ENCODE data around the gene ZDHHC22. TPM values are rescaled to one million over a fixed set of nuclear protein-coding genes. Genes with fewer than 3 reads are reported as not detected.
A peak's percentile ranks its signal among the peaks of the same experiment; 100 is the strongest.

The ZDHHC22 gene
- total and polyA plus RNA-seq, 4 donors = not detected

- no peaks in the 10 kb centered on the region for H3K9me3 ChIP-seq (ENCODE audit: control insufficient read depth, low read length)
- peak within 1 kb of the TSS; percentile 74 to 98 for H3K27ac ChIP-seq (ENCODE audit: low read depth in 1 of 2, low read length in 2 of 2)
- H3K4me1 ChIP-seq (ENCODE audit: control insufficient read depth in 1 of 2, insufficient read depth in 2 of 2, low read length in 2 of 2) = no peaks in the 10 kb centered on the region
- WGBS, 2 donors = 1% methylated on average over 86 to 87 of the region's 87 CpGs
- DNase-seq = peak; percentile 100
- H3K36me3 ChIP-seq (ENCODE audit: control insufficient read depth in 1 of 2, insufficient read depth in 2 of 2, low read length in 1 of 2) = no peaks in the 10 kb centered on the region
- peak within 1 kb of the TSS; percentile 65 to 81 for H3K4me3 ChIP-seq (ENCODE audit: low read length in 2 of 2)
- ATAC-seq (ENCODE audit: low FRiP score) = peak; percentile 98
- intact Hi-C loops (cut with DNase I) = loop anchor here in 1 of 2 donors (2.0 kb wide), 1 partner anchor 27 kb away; no protein-coding TSS in a partner anchor
- no peaks in the 10 kb centered on the region for H3K27me3 ChIP-seq (ENCODE audit: control insufficient read depth in 1 of 2, insufficient read depth in 2 of 2, low read length in 1 of 2)
Observed at GRCh38 chr14:77097700-77098528, 43.7 kb downstream of the ZDHHC22 start, which contains the start of gene CIPC. CIPC (plus strand) TSS chr14:77098258; CDS start chr14:77105709, 7,451 bp downstream.

GRCh38 chr14:77097006-77097699 lies 44.4 kb downstream of the ZDHHC22 start:
- DNase-seq = no peak
- H3K4me3 ChIP-seq (ENCODE audit: low read length in 2 of 2) = peak overlapping the region; percentile 44 to 51
- intact Hi-C loops (cut with DNase I) = loop anchor here in 1 of 2 donors (2.0 kb wide), 1 partner anchor 28 kb away; no protein-coding TSS in a partner anchor
- no peaks in the 10 kb centered on the region for H3K4me1 ChIP-seq (ENCODE audit: control insufficient read depth in 1 of 2, insufficient read depth in 2 of 2, low read length in 2 of 2)
- ATAC-seq (ENCODE audit: low FRiP score) = no peak
- H3K27ac ChIP-seq (ENCODE audit: low read depth in 1 of 2, low read length in 2 of 2) = peak overlapping the region; percentile 73 to 74
- WGBS, 2 donors = 5 to 6% methylated on average over 20 of the region's 20 CpGs
- H3K36me3 ChIP-seq (ENCODE audit: control insufficient read depth in 1 of 2, insufficient read depth in 2 of 2, low read length in 1 of 2) = no peaks in the 10 kb centered on the region
- H3K9me3 ChIP-seq (ENCODE audit: control insufficient read depth, low read length) = no peaks in the 10 kb centered on the region
- H3K27me3 ChIP-seq (ENCODE audit: control insufficient read depth in 1 of 2, insufficient read depth in 2 of 2, low read length in 1 of 2) = no peaks in the 10 kb centered on the region

- Histone ChIP-seq H3K4me1 (ENCODE audit: control insufficient read depth in 1 of 2, insufficient read depth in 2 of 2, low read length in 2 of 2) (no peaks in the 10 kb centered on the region), H3K9me3 (ENCODE audit: control insufficient read depth, low read length) (no peaks in the 10 kb centered on the region), H3K27ac (ENCODE audit: low read depth in 1 of 2, low read length in 2 of 2) (no peak overlapping the region), H3K27me3 (ENCODE audit: control insufficient read depth in 1 of 2, insufficient read depth in 2 of 2, low read length in 1 of 2) (no peaks in the 10 kb centered on the region), H3K36me3 (ENCODE audit: control insufficient read depth in 1 of 2, insufficient read depth in 2 of 2, low read length in 1 of 2) (no peaks in the 10 kb centered on the region), H3K4me3 (ENCODE audit: low read length in 2 of 2) (no peak overlapping the region)
- 22 to 24% methylated on average over 8 of the region's 8 CpGs for WGBS, 2 donors
- ATAC-seq (ENCODE audit: low FRiP score) (no peak), DNase-seq (peak; percentile 82 to 91)
- intact Hi-C loops (cut with DNase I) = no loop called here
Observed at GRCh38 chr14:77094672-77095284, 46.8 kb downstream of the ZDHHC22 start.

GRCh38 chr14:77092676-77093075 lies 48.9 kb downstream of the ZDHHC22 start:
- ATAC-seq (ENCODE audit: low FRiP score) = no peak
- no peaks in the 10 kb centered on the region for H3K36me3 ChIP-seq (ENCODE audit: control insufficient read depth in 1 of 2, insufficient read depth in 2 of 2, low read length in 1 of 2)
- H3K27ac ChIP-seq (ENCODE audit: low read depth in 1 of 2, low read length in 2 of 2) = no peak overlapping the region
- WGBS, 2 donors = 93 to 94% methylated on average over 3 of the region's 3 CpGs
- H3K4me3 ChIP-seq (ENCODE audit: low read length in 2 of 2) = no peak overlapping the region
- no peaks in the 10 kb centered on the region for H3K9me3 ChIP-seq (ENCODE audit: control insufficient read depth, low read length)
- H3K27me3 ChIP-seq (ENCODE audit: control insufficient read depth in 1 of 2, insufficient read depth in 2 of 2, low read length in 1 of 2) = no peaks in the 10 kb centered on the region
- DNase-seq = no peak
- intact Hi-C loops (cut with DNase I) = no loop called here
- H3K4me1 ChIP-seq (ENCODE audit: control insufficient read depth in 1 of 2, insufficient read depth in 2 of 2, low read length in 2 of 2) = no peaks in the 10 kb centered on the region

GRCh38 chr14:77091518-77091917 lies 50.1 kb downstream of the ZDHHC22 start:
- no peaks in the 10 kb centered on the region for H3K4me1 ChIP-seq (ENCODE audit: control insufficient read depth in 1 of 2, insufficient read depth in 2 of 2, low read length in 2 of 2)
- ATAC-seq (ENCODE audit: low FRiP score) = no peak
- no peaks in the 10 kb centered on the region for H3K9me3 ChIP-seq (ENCODE audit: control insufficient read depth, low read length)
- H3K27me3 ChIP-seq (ENCODE audit: control insufficient read depth in 1 of 2, insufficient read depth in 2 of 2, low read length in 1 of 2) = no peaks in the 10 kb centered on the region
- intact Hi-C loops (cut with DNase I) = no loop called here
- no peak overlapping the region for H3K4me3 ChIP-seq (ENCODE audit: low read length in 2 of 2)
- no peak for DNase-seq
- H3K36me3 ChIP-seq (ENCODE audit: control insufficient read depth in 1 of 2, insufficient read depth in 2 of 2, low read length in 1 of 2) = no peaks in the 10 kb centered on the region
- H3K27ac ChIP-seq (ENCODE audit: low read depth in 1 of 2, low read length in 2 of 2) = no peak overlapping the region

- Histone ChIP-seq H3K4me1 (ENCODE audit: control insufficient read depth in 1 of 2, insufficient read depth in 2 of 2, low read length in 2 of 2) (no peaks in the 10 kb centered on the region), H3K4me3 (ENCODE audit: low read length in 2 of 2) (no peak overlapping the region), H3K9me3 (ENCODE audit: control insufficient read depth, low read length) (no peaks in the 10 kb centered on the region), H3K36me3 (ENCODE audit: control insufficient read depth in 1 of 2, insufficient read depth in 2 of 2, low read length in 1 of 2) (no peaks in the 10 kb centered on the region), H3K27ac (ENCODE audit: low read depth in 1 of 2, low read length in 2 of 2) (no peak overlapping the region), H3K27me3 (ENCODE audit: control insufficient read depth in 1 of 2, insufficient read depth in 2 of 2, low read length in 1 of 2) (no peaks in the 10 kb centered on the region)
- WGBS, 2 donors = 88% methylated on average over 2 of the region's 2 CpGs
- ATAC-seq (ENCODE audit: low FRiP score) = no peak
- no peak for DNase-seq
- intact Hi-C loops (cut with DNase I) = no loop called here
Observed at GRCh38 chr14:77088645-77089044, 52.9 kb downstream of the ZDHHC22 start.

GRCh38 chr14:77088219-77088618 lies 53.4 kb downstream of the ZDHHC22 start:
- H3K4me3 ChIP-seq (ENCODE audit: low read length in 2 of 2) = no peak overlapping the region

GRCh38 chr14:77087631-77088030 lies 54.0 kb downstream of the ZDHHC22 start:
- DNase-seq = no peak
- H3K27me3 ChIP-seq (ENCODE audit: control insufficient read depth in 1 of 2, insufficient read depth in 2 of 2, low read length in 1 of 2) = no peaks in the 10 kb centered on the region
- 75 to 78% methylated on average over 3 of the region's 3 CpGs for WGBS, 2 donors
- H3K9me3 ChIP-seq (ENCODE audit: control insufficient read depth, low read length) = no peaks in the 10 kb centered on the region
- H3K27ac ChIP-seq (ENCODE audit: low read depth in 1 of 2, low read length in 2 of 2) = no peak overlapping the region
- intact Hi-C loops (cut with DNase I) = no loop called here
- H3K4me1 ChIP-seq (ENCODE audit: control insufficient read depth in 1 of 2, insufficient read depth in 2 of 2, low read length in 2 of 2) = no peaks in the 10 kb centered on the region
- no peaks in the 10 kb centered on the region for H3K36me3 ChIP-seq (ENCODE audit: control insufficient read depth in 1 of 2, insufficient read depth in 2 of 2, low read length in 1 of 2)
- H3K4me3 ChIP-seq (ENCODE audit: low read length in 2 of 2) = no peak overlapping the region
- ATAC-seq (ENCODE audit: low FRiP score) = no peak

More at GRCh38 chr14:77088219-77088618, 53.4 kb downstream of the ZDHHC22 start:
- H3K9me3 ChIP-seq (ENCODE audit: control insufficient read depth, low read length) = no peaks in the 10 kb centered on the region
- 75 to 78% methylated on average over 5 of the region's 5 CpGs for WGBS, 2 donors
- intact Hi-C loops (cut with DNase I) = no loop called here
- H3K36me3 ChIP-seq (ENCODE audit: control insufficient read depth in 1 of 2, insufficient read depth in 2 of 2, low read length in 1 of 2) = no peaks in the 10 kb centered on the region
- ATAC-seq (ENCODE audit: low FRiP score) = no peak
- H3K4me1 ChIP-seq (ENCODE audit: control insufficient read depth in 1 of 2, insufficient read depth in 2 of 2, low read length in 2 of 2) = no peaks in the 10 kb centered on the region
- H3K27ac ChIP-seq (ENCODE audit: low read depth in 1 of 2, low read length in 2 of 2) = no peak overlapping the region
- H3K27me3 ChIP-seq (ENCODE audit: control insufficient read depth in 1 of 2, insufficient read depth in 2 of 2, low read length in 1 of 2) = no peaks in the 10 kb centered on the region
- no peak for DNase-seq
